Liver (tissue), 9 donors: ENCODE data around the gene DIP2C. TPM values are rescaled to one million over a fixed set of nuclear protein-coding genes. Genes with fewer than 3 reads are reported as not detected.

Source experiments
- DNase-seq: peaks from one replicate; pipeline ENCODE4 v3.0.0-alpha.2; 2017; ENCODE audit warnings: low spot score
- H3K27ac ChIP-seq, 2 donors: one replicate each; pipeline ENCODE4 v1.7.0; 2013; ENCODE audit warnings: inconsistent platforms in 2 of 2, low read length in 2 of 2, control low read depth in 1 of 2, low read depth in 1 of 2, mild to moderate bottlenecking in 1 of 2
- H3K27me3 ChIP-seq, 4 donors: one replicate each; pipeline versions ENCODE4 v1.6.1 to v1.7.0; 2013; ENCODE audit warnings: low read length in 3 of 4, inconsistent platforms in 1 of 4, mild to moderate bottlenecking in 1 of 4, moderate library complexity in 1 of 4; ENCODE audit not compliant: control insufficient read depth in 4 of 4, insufficient read depth in 4 of 4
- H3K36me3 ChIP-seq, 4 donors: one replicate each; pipeline versions ENCODE4 v1.6.1 to v1.7.0; 2013; ENCODE audit warnings: low read length in 3 of 4, mild to moderate bottlenecking in 3 of 4, low read depth in 1 of 4, moderate library complexity in 1 of 4; ENCODE audit not compliant: control insufficient read depth in 4 of 4, insufficient read depth in 3 of 4
- H3K4me1 ChIP-seq, 4 donors: one replicate each; pipeline versions ENCODE4 v1.6.1 to v1.7.0; 2013; ENCODE audit warnings: low read length in 3 of 4, mild to moderate bottlenecking in 3 of 4, moderate library complexity in 1 of 4; ENCODE audit not compliant: control insufficient read depth in 4 of 4, insufficient read depth in 4 of 4
- H3K4me3 ChIP-seq, 3 donors: one replicate each; pipeline versions ENCODE4 v1.6.1 to v1.7.0; 2013; ENCODE audit warnings: low read length in 3 of 3, control low read depth in 1 of 3, low read depth in 1 of 3, mild to moderate bottlenecking in 1 of 3
- H3K9ac ChIP-seq, 2 donors: one replicate each; pipeline ENCODE4 v1.7.0; 2013; ENCODE audit warnings: low read length in 2 of 2, mild to moderate bottlenecking in 2 of 2, moderate library complexity in 2 of 2, control low read depth in 1 of 2, low read depth in 1 of 2
- H3K9me3 ChIP-seq, 4 donors: one replicate each; pipeline versions ENCODE4 v1.6.1 to v1.7.0; 2013; ENCODE audit warnings: low read length in 3 of 4; ENCODE audit not compliant: control insufficient read depth in 4 of 4
- EGR1 ChIP-seq, 2 donors: IDR thresholded peaks; 2 replicates each; pipeline ENCODE4 v1.6.1; 2016 to 2018; ENCODE audit warnings: antibody characterized with exemption in 2 of 2, low read depth in 2 of 2
- FOXA1 ChIP-seq: IDR thresholded peaks from 2 replicates; pipeline ENCODE4 v1.6.1; 2016; ENCODE audit warnings: antibody characterized with exemption
- FOXA2 ChIP-seq: IDR thresholded peaks from 2 replicates; pipeline ENCODE4 v1.6.1; 2016; ENCODE audit warnings: antibody characterized with exemption
- GABPA ChIP-seq, 2 donors: IDR thresholded peaks in 1 of 2; conservative IDR thresholded peaks in 1 of 2; 2 replicates each; pipeline ENCODE4 v1.6.1; 2016; ENCODE audit warnings: antibody characterized with exemption in 2 of 2, mild to moderate bottlenecking in 1 of 2, moderate library complexity in 1 of 2
- HNF4A ChIP-seq, 2 donors: conservative IDR thresholded peaks; 2 replicates each; pipeline ENCODE4 v1.6.1; 2016; ENCODE audit warnings: antibody characterized with exemption in 2 of 2, mild to moderate bottlenecking in 2 of 2
- HNF4G ChIP-seq: IDR thresholded peaks from 2 replicates; pipeline ENCODE4 v1.6.1; 2016; ENCODE audit warnings: antibody characterized with exemption
- JUND ChIP-seq, 2 donors: IDR thresholded peaks; 2 replicates each; pipeline ENCODE4 v1.6.1; 2016; ENCODE audit warnings: antibody characterized with exemption in 2 of 2
- NR2F2 ChIP-seq: IDR thresholded peaks from 2 replicates; pipeline ENCODE4 v1.6.1; 2016; ENCODE audit warnings: antibody characterized with exemption
- RAD21 ChIP-seq, 2 donors: IDR thresholded peaks; 2 replicates each; pipeline ENCODE4 v1.6.1; 2016; ENCODE audit warnings: antibody characterized with exemption in 2 of 2, mild to moderate bottlenecking in 2 of 2
- RXRA ChIP-seq, 2 donors: IDR thresholded peaks; 2 replicates each; pipeline ENCODE4 v1.6.1; 2017 to 2018; ENCODE audit warnings: antibody characterized with exemption in 2 of 2, mild to moderate bottlenecking in 1 of 2
- SP1 ChIP-seq: IDR thresholded peaks from 2 replicates; pipeline ENCODE4 v1.6.1; 2018; ENCODE audit warnings: antibody characterized with exemption, mild to moderate bottlenecking
- TAF1 ChIP-seq: conservative IDR thresholded peaks from 2 replicates; pipeline ENCODE4 v1.6.1; 2016; ENCODE audit warnings: antibody characterized with exemption, mild to moderate bottlenecking
- YY1 ChIP-seq: IDR thresholded peaks from 2 replicates; pipeline ENCODE4 v1.6.1; 2016; ENCODE audit warnings: antibody characterized with exemption, mild to moderate bottlenecking
- WGBS: extraction: QIAGEN DNeasy Blood & Tissue Kit; methylation state at CpG from one replicate; pipeline ENCODE4 v1.1.7; 2013; 5-methylcytosine and 5-hydroxymethylcytosine counted together
- polyA plus RNA-seq, 2 donors: library from polyadenylated mRNA; stranded (reverse) in 1 of 2; unstranded in 1 of 2; fragments of 200-250 nt in 1 of 2; fragments of >200 nt in 1 of 2; fragmentation: Nextera tagmentation in 1 of 2; extraction: Ambion mirVana in 1 of 2; gene quantifications; one replicate each; pipeline versions ENCODE4 v1.2.1 to v1.2.3, GENCODE V29; 2013 to 2015
- total RNA-seq, 2 donors: library from RNA; depleted of rRNA; stranded (reverse); fragments of >200 nt; gene quantifications; one replicate each; pipeline ENCODE4 v1.2.3, GENCODE V29; 2014
- TF ChIP-seq, protein P1 (sequence below): IDR thresholded peaks from 2 replicates; pipeline ENCODE4 v1.6.1; 2016; ENCODE audit warnings: antibody characterized with exemption, mild to moderate bottlenecking
- TF ChIP-seq, protein P2 (sequence below): IDR thresholded peaks from 2 replicates; pipeline ENCODE4 v1.6.1; 2016; ENCODE audit warnings: antibody characterized with exemption
- TF ChIP-seq, protein P3 (sequence below): fragments of 150-350 bp; IDR thresholded peaks from 2 replicates; pipeline ENCODE4 v1.5.1; 2017; ENCODE audit warnings: improper control_type of control experiment, low read depth, low read length; ENCODE audit not compliant: missing input control
- TF ChIP-seq, protein P4 (sequence below): IDR thresholded peaks from 2 replicates; pipeline ENCODE4 v1.6.1; 2016; ENCODE audit warnings: antibody characterized with exemption
- TF ChIP-seq, protein P5 (sequence below): IDR thresholded peaks from 2 replicates; pipeline ENCODE4 v1.6.1; 2016; ENCODE audit warnings: antibody characterized with exemption
- donor health status: healthy.
- donor health status: healthy.
- donor health status: healthy.
- donor health status: healthy.
- donor health status: healthy.

DIP2C gene
- total and polyA plus RNA-seq, 4 donors = 4.2 to 12.2 (median 5.7) TPM

DNA sequence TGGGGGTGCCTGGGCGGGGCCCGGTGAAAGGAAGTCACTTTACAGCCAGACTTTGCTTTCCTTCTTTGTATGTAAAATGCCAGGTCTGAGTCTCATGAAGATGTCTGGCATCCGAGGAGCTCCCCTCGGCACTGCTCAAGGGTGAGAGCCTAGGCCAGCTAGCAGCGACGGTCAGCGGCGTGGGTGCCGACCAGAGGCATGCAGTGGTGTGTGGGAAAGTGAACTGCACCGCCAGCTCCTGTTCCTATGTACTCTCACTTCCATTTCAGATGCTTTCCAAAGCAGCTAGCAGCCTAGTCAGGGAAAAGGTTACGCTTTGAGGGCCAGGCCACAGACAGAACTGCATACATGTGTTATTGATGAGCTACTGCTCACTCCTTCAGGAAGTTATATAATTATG is 381.4 kb downstream of the DIP2C start:
- peaks cover 13 to 49% (median 39%) of the 10 kb centered on the region in 4 donors for H3K4me1 ChIP-seq

DNA sequence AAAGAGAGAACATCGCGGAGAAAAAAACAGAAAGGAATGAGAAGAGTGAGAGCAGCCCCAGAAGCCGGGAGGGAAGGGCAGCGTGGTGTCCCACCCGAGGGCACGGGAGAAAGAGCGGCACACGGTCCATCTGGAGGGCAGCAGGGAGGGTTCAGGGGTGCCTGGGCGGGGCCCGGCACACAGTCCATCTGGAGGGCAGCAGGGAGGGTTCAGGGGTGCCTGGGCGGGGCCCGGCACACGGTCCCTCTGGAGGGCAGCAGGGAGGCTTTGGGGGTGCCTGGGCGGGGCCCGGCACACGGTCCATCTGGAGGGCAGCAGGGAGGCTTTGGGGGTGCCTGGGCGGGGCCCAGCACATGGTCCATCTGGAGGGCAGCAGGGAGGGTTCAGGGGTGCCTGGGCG is 381.8 kb downstream of the DIP2C start:
- H3K4me3 ChIP-seq = no peak overlapping the region
- 93% methylated on average over 18 of the region's 18 CpGs for WGBS
- no peak overlapping the region for H3K9ac ChIP-seq
- H3K4me1 ChIP-seq = peaks cover 13 to 49% (median 39%) of the 10 kb centered on the region in 4 donors
- H3K36me3 ChIP-seq = no peaks in the 10 kb centered on the region
- DNase-seq = no peak
- no peaks in the 10 kb centered on the region for H3K27me3 ChIP-seq
- peak overlapping the region; percentile 73 to 79 for H3K27ac ChIP-seq
- no peaks in the 10 kb centered on the region for H3K9me3 ChIP-seq
- TF ChIP-seq FOXA1 (no peak), TAF1 (no peak), NR2F2 (no peak), JUND (IDR thresholded peaks at IDR 0.05) (no peak), GABPA (IDR thresholded peaks at IDR 0.05 in 1 of 2, conservative IDR thresholded peaks at IDR 0.05 in 1 of 2) (no peak), YY1 (no peak), RAD21 (IDR thresholded peaks at IDR 0.05) (no peak), RXRA (IDR thresholded peaks at IDR 0.05) (no peak), FOXA2 (no peak), SP1 (no peak), HNF4G (no peak), HNF4A (conservative IDR thresholded peaks at IDR 0.05) (no peak), EGR1 (IDR thresholded peaks at IDR 0.05; ENCODE audit: low read depth in 2 of 2) (no peak)
- TF ChIP-seq, protein P1, sequence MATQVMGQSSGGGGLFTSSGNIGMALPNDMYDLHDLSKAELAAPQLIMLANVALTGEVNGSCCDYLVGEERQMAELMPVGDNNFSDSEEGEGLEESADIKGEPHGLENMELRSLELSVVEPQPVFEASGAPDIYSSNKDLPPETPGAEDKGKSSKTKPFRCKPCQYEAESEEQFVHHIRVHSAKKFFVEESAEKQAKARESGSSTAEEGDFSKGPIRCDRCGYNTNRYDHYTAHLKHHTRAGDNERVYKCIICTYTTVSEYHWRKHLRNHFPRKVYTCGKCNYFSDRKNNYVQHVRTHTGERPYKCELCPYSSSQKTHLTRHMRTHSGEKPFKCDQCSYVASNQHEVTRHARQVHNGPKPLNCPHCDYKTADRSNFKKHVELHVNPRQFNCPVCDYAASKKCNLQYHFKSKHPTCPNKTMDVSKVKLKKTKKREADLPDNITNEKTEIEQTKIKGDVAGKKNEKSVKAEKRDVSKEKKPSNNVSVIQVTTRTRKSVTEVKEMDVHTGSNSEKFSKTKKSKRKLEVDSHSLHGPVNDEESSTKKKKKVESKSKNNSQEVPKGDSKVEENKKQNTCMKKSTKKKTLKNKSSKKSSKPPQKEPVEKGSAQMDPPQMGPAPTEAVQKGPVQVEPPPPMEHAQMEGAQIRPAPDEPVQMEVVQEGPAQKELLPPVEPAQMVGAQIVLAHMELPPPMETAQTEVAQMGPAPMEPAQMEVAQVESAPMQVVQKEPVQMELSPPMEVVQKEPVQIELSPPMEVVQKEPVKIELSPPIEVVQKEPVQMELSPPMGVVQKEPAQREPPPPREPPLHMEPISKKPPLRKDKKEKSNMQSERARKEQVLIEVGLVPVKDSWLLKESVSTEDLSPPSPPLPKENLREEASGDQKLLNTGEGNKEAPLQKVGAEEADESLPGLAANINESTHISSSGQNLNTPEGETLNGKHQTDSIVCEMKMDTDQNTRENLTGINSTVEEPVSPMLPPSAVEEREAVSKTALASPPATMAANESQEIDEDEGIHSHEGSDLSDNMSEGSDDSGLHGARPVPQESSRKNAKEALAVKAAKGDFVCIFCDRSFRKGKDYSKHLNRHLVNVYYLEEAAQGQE = no peak
- TF ChIP-seq, protein P2, sequence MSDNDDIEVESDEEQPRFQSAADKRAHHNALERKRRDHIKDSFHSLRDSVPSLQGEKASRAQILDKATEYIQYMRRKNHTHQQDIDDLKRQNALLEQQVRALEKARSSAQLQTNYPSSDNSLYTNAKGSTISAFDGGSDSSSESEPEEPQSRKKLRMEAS = no peak
- TF ChIP-seq, protein P3, sequence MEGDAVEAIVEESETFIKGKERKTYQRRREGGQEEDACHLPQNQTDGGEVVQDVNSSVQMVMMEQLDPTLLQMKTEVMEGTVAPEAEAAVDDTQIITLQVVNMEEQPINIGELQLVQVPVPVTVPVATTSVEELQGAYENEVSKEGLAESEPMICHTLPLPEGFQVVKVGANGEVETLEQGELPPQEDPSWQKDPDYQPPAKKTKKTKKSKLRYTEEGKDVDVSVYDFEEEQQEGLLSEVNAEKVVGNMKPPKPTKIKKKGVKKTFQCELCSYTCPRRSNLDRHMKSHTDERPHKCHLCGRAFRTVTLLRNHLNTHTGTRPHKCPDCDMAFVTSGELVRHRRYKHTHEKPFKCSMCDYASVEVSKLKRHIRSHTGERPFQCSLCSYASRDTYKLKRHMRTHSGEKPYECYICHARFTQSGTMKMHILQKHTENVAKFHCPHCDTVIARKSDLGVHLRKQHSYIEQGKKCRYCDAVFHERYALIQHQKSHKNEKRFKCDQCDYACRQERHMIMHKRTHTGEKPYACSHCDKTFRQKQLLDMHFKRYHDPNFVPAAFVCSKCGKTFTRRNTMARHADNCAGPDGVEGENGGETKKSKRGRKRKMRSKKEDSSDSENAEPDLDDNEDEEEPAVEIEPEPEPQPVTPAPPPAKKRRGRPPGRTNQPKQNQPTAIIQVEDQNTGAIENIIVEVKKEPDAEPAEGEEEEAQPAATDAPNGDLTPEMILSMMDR = no peak
- TF ChIP-seq, protein P4, sequence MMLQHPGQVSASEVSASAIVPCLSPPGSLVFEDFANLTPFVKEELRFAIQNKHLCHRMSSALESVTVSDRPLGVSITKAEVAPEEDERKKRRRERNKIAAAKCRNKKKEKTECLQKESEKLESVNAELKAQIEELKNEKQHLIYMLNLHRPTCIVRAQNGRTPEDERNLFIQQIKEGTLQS = no peak

More for the DNA sequence above, 381.4 kb downstream of the DIP2C start:
- no peak for DNase-seq
- H3K27ac ChIP-seq = peak overlapping the region; percentile 73 to 79
- 54% methylated on average over 11 of the region's 11 CpGs for WGBS
- H3K9me3 ChIP-seq = no peaks in the 10 kb centered on the region
- H3K9ac ChIP-seq = peak overlapping the region in 1 of 2 donors; percentile 27
- TF ChIP-seq, protein P3 = no peak
- TF ChIP-seq FOXA1 (no peak), RXRA (IDR thresholded peaks at IDR 0.05) (no peak), TAF1 (no peak)
- TF ChIP-seq, protein P4 = no peak
- TF ChIP-seq, protein P5, sequence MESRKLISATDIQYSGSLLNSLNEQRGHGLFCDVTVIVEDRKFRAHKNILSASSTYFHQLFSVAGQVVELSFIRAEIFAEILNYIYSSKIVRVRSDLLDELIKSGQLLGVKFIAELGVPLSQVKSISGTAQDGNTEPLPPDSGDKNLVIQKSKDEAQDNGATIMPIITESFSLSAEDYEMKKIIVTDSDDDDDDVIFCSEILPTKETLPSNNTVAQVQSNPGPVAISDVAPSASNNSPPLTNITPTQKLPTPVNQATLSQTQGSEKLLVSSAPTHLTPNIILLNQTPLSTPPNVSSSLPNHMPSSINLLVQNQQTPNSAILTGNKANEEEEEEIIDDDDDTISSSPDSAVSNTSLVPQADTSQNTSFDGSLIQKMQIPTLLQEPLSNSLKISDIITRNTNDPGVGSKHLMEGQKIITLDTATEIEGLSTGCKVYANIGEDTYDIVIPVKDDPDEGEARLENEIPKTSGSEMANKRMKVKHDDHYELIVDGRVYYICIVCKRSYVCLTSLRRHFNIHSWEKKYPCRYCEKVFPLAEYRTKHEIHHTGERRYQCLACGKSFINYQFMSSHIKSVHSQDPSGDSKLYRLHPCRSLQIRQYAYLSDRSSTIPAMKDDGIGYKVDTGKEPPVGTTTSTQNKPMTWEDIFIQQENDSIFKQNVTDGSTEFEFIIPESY = no peak
- H3K4me3 ChIP-seq = peak overlapping the region in 1 of 3 donors; percentile 35
- H3K36me3 ChIP-seq = no peaks in the 10 kb centered on the region
- H3K27me3 ChIP-seq = no peaks in the 10 kb centered on the region
